Myocyte (in vitro differentiated cells): ENCODE results near the gene CBX6. TPM values are rescaled to one million over a fixed set of nuclear protein-coding genes. Genes with fewer than 3 reads are reported as not detected.
A peak's percentile ranks its signal among the peaks of the same experiment; 100 is the strongest.

Experiments used
- DNase-seq: peaks from one replicate; pipeline ENCODE4 v3.0.0-alpha.2; 2012; ENCODE audit warnings: low read depth
- total RNA-seq: library from RNA; depleted of rRNA; stranded (reverse); fragments of >200 nt; gene quantifications from 2 replicates; pipeline ENCODE4 v1.2.3, GENCODE V29; 2014

The CBX6 gene
- total RNA-seq, 1 donor from 2014 or later = 26.1 TPM

GRCh38 chr22:38873469-38874411, 1.7 kb upstream of the CBX6 start:
- no peak for DNase-seq

GRCh38 chr22:38872831-38873248, 824 bp upstream of the CBX6 start:
- DNase-seq = peak; percentile 64

GRCh38 chr22:38871360-38872171, 450 bp downstream of the CBX6 start:
- peak; percentile 29 for DNase-seq

- no peak for DNase-seq
These were observed 1.1 kb downstream of the CBX6 start for GRCh38 chr22:38870791-38871359.

GRCh38 chr22:38870312-38870741, 1.7 kb downstream of the CBX6 start:
- DNase-seq = peak; percentile 87

GRCh38 chr22:38869663-38870062, 2.4 kb downstream of the CBX6 start:
- DNase-seq = no peak

- peak; percentile 78 for DNase-seq
These were observed 3.1 kb downstream of the CBX6 start for GRCh38 chr22:38868886-38869381.

GRCh38 chr22:38868286-38868721, 3.7 kb downstream of the CBX6 start:
- DNase-seq = no peak

- no peak for DNase-seq
These were observed 4.3 kb downstream of the CBX6 start for GRCh38 chr22:38867471-38868285.

- no peak for DNase-seq
These were observed 4.9 kb downstream of the CBX6 start for GRCh38 chr22:38867124-38867455.

- DNase-seq = no peak
These were observed 5.5 kb downstream of the CBX6 start for GRCh38 chr22:38866399-38867123.

- DNase-seq = no peak
These were observed 6.0 kb downstream of the CBX6 start for GRCh38 chr22:38866024-38866398.

- no peak for DNase-seq
These were observed 6.6 kb downstream of the CBX6 start for GRCh38 chr22:38865201-38866023.

- no peak for DNase-seq
These were observed 7.4 kb downstream of the CBX6 start for GRCh38 chr22:38864361-38865191.

- DNase-seq = no peak
These were observed 8.4 kb downstream of the CBX6 start for GRCh38 chr22:38863531-38864131.

GRCh38 chr22:38862375-38863329, 9.4 kb downstream of the CBX6 start:
- no peak for DNase-seq

- no peak for DNase-seq
These were observed 10.1 kb downstream of the CBX6 start for GRCh38 chr22:38861927-38862326.
